HUDEP-2 (cell line): ENCODE results near the gene HSD17B12.
A peak's percentile ranks its signal among the peaks of the same experiment; 100 is the strongest.
"Not testable (repeated sequence)": the region's sequence is repeated elsewhere in the genome, so short reads cannot be mapped to it uniquely, and the experiment has no call there.

Experiments
- DNase-seq, 76 experiments: peaks; one replicate each; lab custom pipeline; 2025; ENCODE audit not compliant: unreplicated experiment in 76 of 76; lab: John Stamatoyannopoulos, UW

HSD17B12 gene

GRCh38 chr11:43737201-43737590 is 56.7 kb downstream of the HSD17B12 start:
- DNase-seq, result no peak

- peak in 1 of 76 experiments; percentile 12 for DNase-seq
Observed at GRCh38 chr11:43738600-43739409, 58.3 kb downstream of the HSD17B12 start.

- peak in 32 of 76 experiments; percentile 4 to 78 (median 49) for DNase-seq
Observed at GRCh38 chr11:43746670-43747069, 66.1 kb downstream of the HSD17B12 start.

- DNase-seq, result peak in 72 of 76 experiments; percentile 4 to 92 (median 60)
Observed at GRCh38 chr11:43747130-43747802, 66.7 kb downstream of the HSD17B12 start.

- no peak for DNase-seq
Observed at GRCh38 chr11:43748095-43748494, 67.6 kb downstream of the HSD17B12 start.

DNA sequence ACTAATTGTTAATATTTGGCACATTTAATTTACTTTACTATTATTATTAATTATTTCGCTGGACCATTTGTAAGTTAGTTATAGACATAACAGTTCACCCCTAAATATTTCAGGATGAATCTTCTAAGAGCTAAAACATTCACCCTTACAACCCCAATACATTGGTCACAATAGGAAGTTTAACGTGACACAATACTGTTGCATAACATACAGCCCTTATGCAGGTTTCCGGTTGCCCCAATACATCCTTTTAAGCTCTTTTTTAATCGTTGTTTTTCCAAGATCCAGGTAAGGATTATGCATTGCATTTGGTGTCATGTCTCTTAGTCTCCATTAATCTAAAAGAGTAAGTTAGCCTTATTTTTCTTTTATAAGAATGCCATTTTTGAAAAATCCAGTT is 71.2 kb downstream of the HSD17B12 start:
- DNase-seq, result no peak

GRCh38 chr11:43756575-43756974 is 76.0 kb downstream of the HSD17B12 start:
- DNase-seq, result peak in 2 of 76 experiments; percentile 4 to 24

GRCh38 chr11:43758927-43759326 is 78.4 kb downstream of the HSD17B12 start:
- DNase-seq, result no peak

- no peak for DNase-seq
Observed at GRCh38 chr11:43760902-43761301, 80.4 kb downstream of the HSD17B12 start.

DNA sequence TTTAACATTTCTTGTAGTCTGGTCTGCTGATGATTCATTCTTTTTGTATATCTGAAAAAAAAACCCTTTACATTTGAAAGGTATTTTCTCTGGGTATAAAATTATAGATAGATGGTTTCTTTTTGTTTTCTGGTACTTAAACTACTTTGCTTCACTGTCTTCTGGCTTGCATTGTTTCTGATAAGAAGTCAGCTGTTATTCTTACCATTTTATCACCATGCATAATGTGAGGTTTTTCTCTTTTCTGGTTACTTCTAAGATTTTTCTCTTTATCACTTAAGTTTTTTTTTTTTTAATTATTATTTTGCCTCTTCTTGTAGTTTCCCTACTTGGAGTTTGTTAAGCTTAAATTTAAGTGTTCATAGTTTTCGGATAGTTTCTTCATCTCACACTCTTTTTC is 84.7 kb downstream of the HSD17B12 start:
- DNase-seq, result no peak

DNA sequence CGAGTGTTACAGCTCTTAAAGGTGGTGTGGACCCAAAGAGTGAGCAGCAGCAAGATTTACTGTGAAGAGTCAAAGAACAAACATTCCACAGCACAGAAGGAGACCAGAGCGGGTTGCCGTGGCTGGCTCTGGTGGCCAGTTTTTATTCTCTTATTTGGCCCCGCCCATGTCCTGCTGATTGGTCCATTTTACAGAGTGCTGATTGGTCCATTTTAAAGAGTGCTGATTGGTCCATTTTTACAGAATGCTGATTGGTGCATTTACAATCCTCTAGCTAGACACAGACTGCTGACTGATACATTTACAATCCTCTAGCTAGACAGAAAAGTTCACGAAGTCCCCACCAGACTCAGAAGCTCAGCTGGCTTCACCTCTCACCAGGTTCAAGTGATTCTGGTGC is 88.1 kb downstream of the HSD17B12 start:
- DNase-seq, result not testable (repeated sequence)

DNA sequence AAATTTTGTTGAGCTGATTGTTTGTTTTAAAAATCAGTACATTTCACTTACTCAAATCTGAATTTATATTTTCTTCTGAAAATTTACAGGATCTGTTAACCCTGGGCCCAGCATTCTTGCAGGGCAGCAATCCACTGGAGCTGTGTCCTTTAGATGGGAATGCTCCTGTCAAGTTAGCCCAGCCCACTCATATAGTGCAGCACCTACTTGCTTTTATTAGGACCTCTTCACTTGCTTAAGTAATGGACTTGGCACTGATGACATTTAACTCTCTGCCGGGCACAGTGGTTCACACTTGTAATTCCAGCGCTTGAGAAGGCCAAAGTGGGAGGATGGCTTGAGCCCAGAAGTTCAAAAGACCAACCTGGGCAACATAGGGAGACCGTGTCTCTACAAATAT is 89.6 kb downstream of the HSD17B12 start:
- no peak for DNase-seq

- DNase-seq, result no peak
Observed at GRCh38 chr11:43772733-43773132, 92.2 kb downstream of the HSD17B12 start.

GRCh38 chr11:43774786-43775185 is 94.2 kb downstream of the HSD17B12 start:
- no peak for DNase-seq

DNA sequence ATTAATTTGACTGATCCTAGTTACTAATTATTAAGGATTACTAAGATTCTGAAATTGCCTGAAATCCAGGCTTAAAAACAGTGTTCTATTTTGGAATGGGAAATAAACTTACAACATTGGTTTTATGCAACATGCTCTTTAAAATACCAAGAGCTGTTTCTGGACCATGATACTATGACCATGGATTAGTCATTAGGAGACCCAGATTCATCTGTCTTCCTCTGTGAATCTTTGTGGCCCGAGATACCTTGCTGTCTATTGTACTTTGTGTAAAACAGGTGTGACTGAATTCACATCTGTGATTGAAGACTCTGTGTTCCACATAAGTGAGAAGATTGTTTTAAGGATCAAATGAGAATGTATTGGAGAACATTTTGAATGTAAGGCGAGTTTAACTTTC is 98.8 kb downstream of the HSD17B12 start:
- no peak for DNase-seq

DNA sequence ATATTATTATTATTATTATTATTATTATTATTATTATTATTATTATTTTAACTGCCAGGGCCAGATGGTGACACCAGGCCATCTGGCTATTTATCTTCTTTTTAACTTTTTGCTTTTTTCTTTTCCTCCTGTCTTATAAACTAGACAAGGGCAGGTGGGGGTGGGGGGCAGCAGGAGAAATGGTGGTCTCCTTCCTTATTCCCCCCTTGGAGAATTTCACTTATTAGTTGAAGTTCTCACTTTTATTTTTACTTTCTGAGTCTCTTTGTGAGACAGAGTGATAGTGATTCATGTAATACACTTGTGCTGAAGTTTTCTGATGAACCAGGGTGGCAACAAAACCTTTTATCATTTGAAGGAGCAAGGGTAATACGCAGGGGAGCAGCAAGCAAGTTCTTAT is 103.8 kb downstream of the HSD17B12 start:
- no peak for DNase-seq

DNA sequence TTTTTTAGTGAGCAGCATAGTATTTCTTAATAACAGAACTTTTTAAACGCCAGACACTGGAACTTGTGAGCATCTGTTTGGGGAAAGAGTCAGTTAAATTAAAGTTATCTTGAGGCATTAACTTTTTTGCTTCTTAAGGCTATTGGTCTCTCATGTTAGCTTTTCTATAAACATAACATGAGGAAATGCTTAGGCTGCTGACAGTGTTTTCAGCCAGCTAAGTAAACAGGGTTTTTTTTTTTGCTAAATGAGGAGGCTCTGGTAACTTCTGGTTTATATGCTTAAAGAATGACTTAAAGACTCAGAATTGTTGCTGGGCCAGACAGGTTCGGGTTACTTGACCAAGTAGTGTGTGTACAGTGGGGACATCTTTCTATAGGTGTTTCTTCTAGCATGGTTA is 104.3 kb downstream of the HSD17B12 start:
- no peak for DNase-seq

- DNase-seq, result no peak
Observed at GRCh38 chr11:43785318-43785717, 104.8 kb downstream of the HSD17B12 start.

GRCh38 chr11:43786016-43786415 is 105.5 kb downstream of the HSD17B12 start:
- DNase-seq, result no peak

DNA sequence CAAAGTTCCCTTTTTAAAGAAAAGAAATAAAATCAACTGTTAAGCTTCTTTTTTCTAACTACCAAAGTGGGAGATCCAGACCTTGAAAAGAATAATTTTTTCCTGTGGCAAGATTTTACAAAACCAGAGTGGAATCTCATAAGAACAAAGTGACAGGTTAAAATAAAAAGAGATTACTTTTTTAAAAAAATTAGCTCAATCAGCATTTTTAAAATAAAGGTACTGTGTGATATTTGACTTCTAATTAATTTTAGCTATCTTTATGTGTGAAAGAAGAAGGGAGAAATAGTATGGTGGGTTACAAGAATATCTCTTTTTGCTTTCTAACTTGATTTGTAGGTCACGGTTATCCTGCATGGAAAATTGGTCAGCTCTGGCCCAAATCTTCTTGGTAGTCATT is 107.3 kb downstream of the HSD17B12 start:
- no peak for DNase-seq

GRCh38 chr11:43788421-43788820 is 107.9 kb downstream of the HSD17B12 start:
- no peak for DNase-seq
